HL-60/S4 treated with phorbol 12-myristate 13-acetate at 8.2 ng/mL for 4 days and 3 days (cell line): ENCODE results near the gene SEC31A.
"Not testable (repeated sequence)": the region's sequence is repeated elsewhere in the genome, so short reads cannot be mapped to it uniquely, and the experiment has no call there.

Source experiments
- in situ Hi-C: fragments of 300-500 bp; cut with MboI; formaldehyde crosslinking; loops from 2 replicates; pipeline ENCODE4 v1.15.0; 2022; ENCODE audit warnings: low sequenced_read_pairs

Gene SEC31A

DNA sequence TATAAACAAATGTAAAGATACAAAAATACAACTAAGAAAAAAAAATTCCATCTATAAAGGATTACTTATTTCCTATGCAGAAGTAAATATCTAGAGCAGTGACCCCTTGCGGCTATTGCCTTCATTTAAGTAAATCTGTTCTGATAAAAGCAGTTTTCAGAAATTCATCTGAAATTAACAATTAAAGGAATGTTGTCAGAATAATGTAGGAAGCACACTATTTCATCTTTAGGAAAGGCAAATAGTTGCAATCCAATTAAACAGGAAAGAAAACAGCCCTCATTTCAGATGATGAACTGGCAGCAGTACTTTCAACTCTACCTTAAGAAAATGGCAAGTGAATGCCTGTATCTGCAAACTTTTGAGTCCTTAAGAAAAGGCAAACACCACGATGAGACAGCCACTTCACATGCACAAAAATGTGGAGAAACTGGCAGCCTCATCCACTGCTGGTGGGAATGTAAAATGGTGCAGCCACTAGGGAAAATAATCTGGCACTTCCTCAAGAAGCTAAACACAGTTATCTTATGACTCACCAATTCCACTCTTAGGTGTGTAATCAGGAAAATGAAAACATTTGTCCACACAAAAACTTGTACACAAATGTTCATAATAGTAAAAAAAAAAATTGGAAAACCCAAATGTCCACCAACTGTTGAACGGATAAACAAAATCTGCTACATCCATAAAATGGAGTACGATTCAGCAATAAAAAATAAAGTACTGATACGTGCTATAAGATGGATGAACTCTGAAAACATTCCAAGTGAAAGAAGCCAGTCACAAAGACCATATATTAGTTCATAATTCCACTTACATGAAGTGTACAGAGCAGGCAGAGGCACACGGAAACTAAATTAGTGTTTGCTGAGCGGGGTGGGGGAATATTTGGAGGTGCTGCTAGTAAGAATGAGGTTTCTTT lies 7.6 kb upstream of the SEC31A start:
- in situ Hi-C loops = loop anchor here (25.0 kb wide), 1 partner anchor 389 kb away; the partner anchor contains the start of gene COQ2

DNA sequence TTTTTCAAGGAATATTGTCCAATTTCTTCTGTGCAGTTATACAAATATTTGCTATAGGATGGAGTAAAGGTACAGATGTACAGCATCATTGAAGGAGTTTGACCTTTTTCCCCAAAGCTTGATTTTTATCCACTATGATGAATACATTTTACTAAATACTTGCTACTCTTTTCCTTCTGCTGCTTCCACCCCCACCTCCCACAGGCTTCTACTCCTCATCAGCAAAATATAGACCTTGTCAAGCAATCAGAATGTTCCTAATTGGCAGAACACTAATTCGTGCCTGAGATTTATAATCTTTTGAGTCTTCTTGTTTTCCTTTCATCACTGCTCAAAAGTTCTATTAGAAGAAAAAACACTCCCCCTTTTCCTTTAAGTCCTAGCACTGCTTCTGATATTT lies 5.8 kb upstream of the SEC31A start:
- in situ Hi-C loops = loop anchor here (25.0 kb wide), 1 partner anchor 391 kb away; the partner anchor contains the start of gene COQ2

GRCh38 chr4:82893942-82894341 lies 3.0 kb upstream of the SEC31A start:
- in situ Hi-C loops = loop anchor here (25.0 kb wide), 1 partner anchor 393 kb away; the partner anchor contains the start of gene COQ2

DNA sequence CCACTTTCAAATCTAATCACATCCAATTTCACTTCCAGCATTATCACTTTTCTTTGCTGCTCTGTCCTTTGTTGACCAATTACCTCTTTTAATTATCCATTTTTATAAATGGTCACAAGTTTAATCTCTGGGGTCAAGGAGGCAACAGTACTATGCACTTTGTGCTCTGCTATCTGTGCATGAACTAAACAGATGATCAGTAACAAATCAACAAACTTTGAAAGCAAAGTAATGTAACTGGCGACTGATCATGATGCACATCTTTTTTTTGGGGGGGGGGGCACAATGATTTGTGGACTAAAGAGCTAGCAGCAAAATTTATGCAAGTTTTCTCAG lies 1.5 kb upstream of the SEC31A start:
- in situ Hi-C loops = loop anchor here (25.0 kb wide), 1 partner anchor 395 kb away; the partner anchor contains the start of gene COQ2

DNA sequence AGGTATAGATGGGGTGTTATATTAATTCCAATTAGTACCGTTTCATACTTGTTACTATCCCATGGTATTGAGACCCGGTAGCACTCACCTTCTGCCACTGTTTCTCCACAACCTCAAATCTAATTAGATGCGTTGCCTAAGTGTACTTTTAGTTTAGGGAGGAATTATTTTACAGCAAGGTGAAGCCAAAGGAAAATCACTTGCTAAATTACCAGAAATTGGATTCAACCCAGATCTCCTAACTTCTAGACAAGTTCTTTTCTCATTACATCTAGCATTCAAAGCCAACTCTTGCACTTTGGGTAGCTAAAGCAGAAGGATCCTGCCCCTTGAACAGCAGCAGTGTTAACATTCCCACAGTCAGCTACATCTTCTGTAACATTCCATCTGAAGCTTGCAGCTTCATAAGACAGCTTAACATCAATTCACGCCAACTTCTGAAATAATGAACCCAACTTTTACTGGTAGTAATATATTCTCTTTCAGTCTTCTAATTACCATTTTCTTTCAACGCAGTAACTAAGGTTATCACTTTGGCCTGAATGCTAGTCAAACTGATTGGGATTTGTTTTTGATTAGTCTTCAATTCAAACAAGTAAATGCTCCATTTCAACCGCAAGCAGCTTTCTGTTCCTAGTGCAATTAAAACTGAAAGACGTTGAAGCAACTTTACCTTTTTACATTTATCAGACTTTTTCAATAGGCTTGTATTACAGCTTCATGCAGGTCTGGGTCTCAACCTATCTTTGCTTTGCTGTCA lies 934 bp upstream of the SEC31A start:
- in situ Hi-C loops = loop anchor here (25.0 kb wide), 1 partner anchor 395 kb away; the partner anchor contains the start of gene COQ2

DNA sequence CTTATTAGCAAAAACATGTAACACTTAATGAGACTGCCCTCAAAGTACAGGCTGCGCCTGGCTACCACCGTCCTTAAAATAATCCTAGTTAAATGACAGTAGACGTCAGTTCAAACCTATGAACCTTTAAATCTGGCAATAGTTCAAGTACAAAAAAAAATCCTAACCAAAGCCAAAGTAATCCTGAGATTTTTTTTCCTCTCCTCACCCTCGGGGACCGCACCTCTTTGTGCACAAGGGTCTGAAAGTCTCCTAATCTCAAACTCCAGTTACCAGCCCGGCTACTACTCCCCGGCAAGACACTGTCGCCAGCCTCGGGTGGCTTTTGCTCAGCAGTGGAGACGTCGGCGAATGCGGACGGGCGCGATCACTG lies 439 bp downstream of the SEC31A start:
- in situ Hi-C loops = loop anchor here (25.0 kb wide), 1 partner anchor 397 kb away; the partner anchor contains the start of gene COQ2

DNA sequence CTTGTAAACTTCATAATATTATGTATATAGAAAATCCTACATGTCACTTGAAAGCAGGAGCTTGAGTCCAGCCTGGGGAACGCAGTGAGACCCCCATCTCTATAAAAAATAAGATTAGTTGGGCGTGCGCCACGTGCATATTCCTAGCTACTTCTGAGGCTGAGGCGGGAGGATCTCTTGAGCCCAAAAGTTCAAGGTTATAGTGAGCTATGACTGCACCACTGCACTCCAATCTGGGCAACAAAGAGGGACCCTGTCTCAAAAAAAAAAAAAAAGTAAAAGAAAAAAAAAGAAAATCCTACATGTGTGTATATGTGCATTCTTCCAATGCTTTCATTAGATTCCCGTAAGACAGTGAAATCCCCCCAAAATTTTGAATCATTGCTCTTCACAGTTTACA lies 1.7 kb downstream of the SEC31A start:
- in situ Hi-C loops = loop anchor here (25.0 kb wide), 1 partner anchor 398 kb away; the partner anchor contains the start of gene COQ2

DNA sequence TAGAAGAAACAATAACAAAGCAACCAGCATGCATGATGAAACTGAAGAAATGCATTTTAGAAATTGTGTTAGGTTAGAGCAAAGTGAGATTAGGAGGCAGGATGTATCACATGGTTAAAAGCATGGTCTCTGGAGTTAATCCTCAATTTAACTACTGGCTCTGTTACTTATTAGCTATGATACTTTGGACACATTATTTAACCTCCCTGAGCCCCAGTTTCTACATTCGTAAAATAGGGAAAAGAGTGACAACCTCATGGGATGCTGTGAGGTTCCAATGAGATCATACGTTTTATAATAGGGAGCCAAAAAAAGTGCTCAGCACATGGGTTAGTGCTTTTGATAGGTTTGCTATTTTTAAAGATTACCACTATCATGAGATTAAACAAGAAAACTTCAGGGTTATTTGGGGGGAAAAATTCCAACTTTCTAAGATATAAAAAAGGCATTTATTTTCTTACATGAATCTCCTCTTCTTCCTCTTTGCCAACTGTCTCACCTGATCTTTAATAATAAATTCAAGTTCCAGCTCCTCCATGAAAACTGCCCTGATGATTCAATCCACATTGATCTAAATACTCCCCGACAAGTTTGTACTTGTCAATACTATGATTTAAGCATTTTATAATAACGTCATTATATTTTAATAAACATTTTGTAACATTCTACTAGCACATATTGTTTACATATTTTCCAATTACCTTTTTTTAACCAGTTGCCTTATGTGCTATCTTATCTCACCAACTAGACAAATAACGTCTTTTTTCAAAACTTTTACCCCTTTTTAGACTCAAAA lies 4.6 kb downstream of the SEC31A start:
- in situ Hi-C loops = loop anchor here (25.0 kb wide), 1 partner anchor 401 kb away; the partner anchor contains the start of gene COQ2

DNA sequence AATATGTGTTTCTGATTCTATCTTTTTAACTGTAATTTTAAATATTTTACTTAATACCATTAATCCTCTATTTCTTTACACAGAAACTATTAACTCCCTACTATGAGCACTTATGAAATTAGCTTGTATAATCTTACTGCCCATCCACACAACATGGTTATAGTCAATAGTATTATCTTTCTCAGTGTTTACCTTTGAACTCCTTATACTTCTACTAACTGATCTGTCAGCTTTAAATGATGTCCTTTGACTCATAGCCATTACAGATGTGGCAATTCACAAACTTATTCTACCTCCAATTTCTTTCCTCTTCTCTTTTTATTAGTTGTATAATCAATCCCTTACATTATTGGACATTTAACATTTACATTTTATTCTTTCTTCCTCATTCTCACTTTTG lies 5.5 kb downstream of the SEC31A start:
- in situ Hi-C loops = loop anchor here (25.0 kb wide), 1 partner anchor 402 kb away; the partner anchor contains the start of gene COQ2

DNA sequence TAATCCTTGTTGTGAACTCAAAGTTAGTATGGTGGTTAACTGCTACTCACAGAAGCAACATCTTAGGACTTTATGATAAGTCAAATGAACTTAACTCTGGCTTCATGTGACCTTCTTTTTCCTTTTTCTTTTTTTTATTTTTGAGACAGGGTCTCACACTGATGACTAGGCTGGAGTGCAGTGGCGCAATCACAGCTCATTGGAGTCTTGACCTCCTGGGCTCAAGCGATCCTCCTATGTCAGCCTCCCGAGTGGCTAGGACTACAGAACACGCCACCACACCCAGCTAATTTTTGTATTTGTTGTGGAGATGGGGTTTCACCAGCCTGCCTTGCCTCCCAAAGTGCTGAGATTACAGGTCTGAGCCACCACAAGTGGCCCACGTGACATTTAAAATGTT lies 22.4 kb downstream of the SEC31A start:
- in situ Hi-C loops = no loop called here

DNA sequence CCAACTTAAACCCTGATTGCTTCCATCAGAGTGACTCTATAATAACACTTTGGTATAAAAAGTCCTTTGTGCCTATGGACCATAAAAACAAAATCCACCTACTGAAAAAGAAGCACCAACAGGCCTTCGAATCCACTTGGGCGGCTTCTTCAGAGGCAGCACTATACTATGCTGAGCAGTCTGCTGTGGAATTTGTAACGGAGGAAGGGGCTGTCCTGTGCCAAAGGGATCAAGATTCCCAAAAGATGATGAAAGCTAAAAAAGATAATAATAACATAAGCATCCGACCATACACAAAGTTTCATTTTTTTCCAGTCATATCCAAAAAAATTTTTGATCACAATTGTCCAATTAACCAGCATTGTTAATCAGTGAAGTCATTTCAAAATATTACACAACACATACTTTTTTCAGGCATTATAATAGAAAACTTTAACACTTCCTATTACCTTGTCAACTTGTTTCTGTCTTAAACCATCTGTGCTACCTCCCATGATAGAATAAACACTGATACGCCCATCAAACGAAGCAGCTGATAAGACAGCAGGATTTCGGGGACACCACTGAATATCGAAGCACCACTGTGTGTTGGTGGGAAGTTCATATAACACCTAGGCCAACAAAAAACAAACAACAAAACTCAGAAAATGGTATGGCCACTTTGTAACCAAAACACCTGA lies 24.1 kb downstream of the SEC31A start:
- in situ Hi-C loops = no loop called here

DNA sequence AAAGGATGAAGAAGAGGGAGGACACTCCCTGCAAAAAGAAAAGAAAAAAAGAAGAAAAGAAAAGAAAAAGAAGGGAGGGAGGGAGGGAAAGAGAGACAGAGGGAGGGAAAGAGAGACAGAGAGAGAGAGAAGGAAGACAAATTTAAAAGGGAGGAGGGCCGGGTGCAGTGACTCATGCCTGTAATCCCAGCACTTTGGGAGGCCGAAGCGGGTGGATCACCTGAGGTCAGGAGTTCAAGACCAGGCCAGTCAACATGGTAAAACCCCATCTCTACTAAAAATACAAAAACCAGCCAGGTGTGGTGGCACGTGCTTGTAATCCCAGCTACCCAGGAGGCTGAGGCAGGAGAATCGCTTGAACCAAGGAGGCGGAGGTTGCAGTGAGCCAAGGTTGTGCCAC lies 24.9 kb downstream of the SEC31A start:
- in situ Hi-C loops = not testable (repeated sequence)

GRCh38 chr4:82865592-82865991 lies 25.4 kb downstream of the SEC31A start:
- in situ Hi-C loops = no loop called here

DNA sequence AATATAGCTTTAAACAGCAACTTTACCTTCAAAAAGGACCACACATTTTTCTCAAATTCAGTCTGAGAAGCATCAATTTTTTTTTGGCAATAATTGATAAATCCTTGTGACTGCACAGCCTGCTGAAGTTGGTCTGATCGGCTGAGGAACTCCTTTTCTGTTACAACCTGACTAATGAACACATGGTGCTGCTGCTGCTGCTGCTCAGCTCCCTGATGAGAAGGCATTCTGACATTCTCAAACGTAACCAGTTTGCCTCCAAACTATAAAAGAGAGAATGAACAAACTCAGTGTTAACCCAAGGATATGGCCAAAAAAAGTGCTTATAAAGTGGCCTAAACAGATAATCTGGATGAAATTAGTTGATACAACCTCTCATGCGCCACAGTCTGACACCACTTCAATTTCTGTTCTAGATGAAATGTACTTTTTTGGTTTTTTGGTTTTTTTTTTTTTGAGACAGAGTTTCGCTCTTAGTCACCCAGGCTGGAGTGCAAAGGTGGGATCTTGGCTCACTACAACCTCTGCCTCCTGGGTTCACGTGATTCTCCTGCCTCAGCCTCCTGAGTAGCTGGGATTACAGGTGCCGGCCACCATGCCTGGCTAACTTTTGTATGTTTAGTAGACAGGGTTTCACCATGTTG lies 26.5 kb downstream of the SEC31A start:
- in situ Hi-C loops = no loop called here

DNA sequence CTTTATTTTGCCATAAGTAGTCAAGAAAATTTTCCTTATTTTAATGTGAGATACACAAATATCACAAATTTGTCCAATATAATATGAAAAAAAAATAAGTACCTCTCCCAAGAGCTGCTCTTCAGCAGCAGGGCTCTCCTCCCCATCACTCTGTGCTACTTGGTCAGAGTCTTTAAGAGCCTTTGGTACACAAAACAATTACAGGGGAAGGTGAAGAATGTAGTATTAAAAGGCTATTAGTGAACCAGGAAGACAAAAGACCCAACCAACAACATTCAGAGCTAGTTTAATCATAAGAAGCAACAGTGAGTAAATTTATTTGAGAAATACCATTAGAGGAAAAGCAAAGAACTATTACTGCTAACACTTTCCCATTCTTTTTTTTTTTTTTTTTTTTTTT lies 29.4 kb downstream of the SEC31A start:
- in situ Hi-C loops = no loop called here

GRCh38 chr4:82860487-82860886 lies 30.5 kb downstream of the SEC31A start:
- in situ Hi-C loops = not testable (repeated sequence)

GRCh38 chr4:82852751-82853285 lies 38.1 kb downstream of the SEC31A start:
- in situ Hi-C loops = no loop called here

GRCh38 chr4:82851885-82852750 lies 38.8 kb downstream of the SEC31A start:
- in situ Hi-C loops = no loop called here
